Hepatocyte (in vitro differentiated cells): Measurements from ENCODE around the gene PTPRN2. TPM values are rescaled to one million over a fixed set of nuclear protein-coding genes. Genes with fewer than 3 reads are reported as not detected.

Experiments used
- DNase-seq: peaks from one replicate; pipeline ENCODE4 v3.0.0-alpha.2; 2016; ENCODE audit warnings: low spot score
- H2AFZ ChIP-seq: fragments of 200-600 bp; sonication (generic); 2 replicates; pipeline ENCODE4 v1.6.0; 2016; ENCODE audit warnings: antibody characterized with exemption, mild to moderate bottlenecking
- H3K27ac ChIP-seq: fragments of 200-600 bp; sonication (generic); 2 replicates; pipeline ENCODE4 v1.5.1; 2016; ENCODE audit warnings: mild to moderate bottlenecking
- H3K27me3 ChIP-seq: fragments of 200-600 bp; sonication (generic); 2 replicates; pipeline ENCODE4 v1.6.1; 2016
- H3K36me3 ChIP-seq: fragments of 200-600 bp; sonication (generic); replicated peaks from 2 replicates; pipeline ENCODE4 v1.5.1; 2016; ENCODE audit warnings: low read depth; ENCODE audit not compliant: insufficient read depth
- H3K4me1 ChIP-seq: fragments of 200-600 bp; sonication (generic); 2 replicates; pipeline ENCODE4 v1.5.1; 2016; ENCODE audit warnings: mild to moderate bottlenecking, moderate library complexity; ENCODE audit not compliant: insufficient read depth
- H3K4me2 ChIP-seq: fragments of 200-600 bp; sonication (generic); 2 replicates; pipeline ENCODE4 v1.6.0; 2016
- H3K4me3 ChIP-seq: fragments of 200-600 bp; sonication (generic); 2 replicates; pipeline ENCODE4 v1.5.1; 2016; ENCODE audit warnings: mild to moderate bottlenecking
- H3K79me2 ChIP-seq: fragments of 200-600 bp; sonication (generic); 2 replicates; pipeline ENCODE4 v1.6.0; 2017; ENCODE audit warnings: mild to moderate bottlenecking
- H3K9me2 ChIP-seq: fragments of 200-600 bp; sonication (generic); replicated peaks from 2 replicates; pipeline ENCODE4 v1.6.0; 2017; ENCODE audit warnings: mild to moderate bottlenecking; ENCODE audit not compliant: insufficient read depth
- H3K9me3 ChIP-seq: fragments of 200-600 bp; sonication (generic); 2 replicates; pipeline ENCODE4 v1.5.1; 2016; ENCODE audit warnings: low read depth, mild to moderate bottlenecking
- H4K20me1 ChIP-seq: fragments of 200-600 bp; sonication (generic); 2 replicates; pipeline ENCODE4 v1.6.0; 2016; ENCODE audit warnings: mild to moderate bottlenecking; ENCODE audit not compliant: insufficient read depth, poor library complexity, severe bottlenecking
- EZH2 ChIP-seq: fragments of 200-600 bp; sonication (generic); IDR thresholded peaks from 2 replicates; pipeline ENCODE4 v1.6.1; 2016; ENCODE audit warnings: antibody characterized with exemption, mild to moderate bottlenecking, borderline replicate concordance
- EZH2phosphoT487 ChIP-seq: fragments of 200-600 bp; sonication (generic); IDR thresholded peaks from one replicate; pipeline ENCODE4 v1.6.1; 2018; ENCODE audit warnings: antibody characterized with exemption, mild to moderate bottlenecking, low read depth, moderate library complexity; ENCODE audit not compliant: unreplicated experiment, severe bottlenecking
- WGBS: methylation state at CpG from one replicate; pipeline ENCODE4 v1.1.6; 2016; ENCODE audit warnings: low lambda C conversion rate; ENCODE audit errors: missing lambda C conversion rate; 5-methylcytosine and 5-hydroxymethylcytosine counted together
- polyA plus RNA-seq: library from polyadenylated mRNA; unstranded; fragments of >200 nt; fragmentation: Nextera tagmentation; extraction: Ambion mirVana; gene quantifications from 2 replicates; pipeline ENCODE4 v1.2.1, GENCODE V29; 2016
- total RNA-seq: library from RNA; depleted of rRNA; stranded (reverse); fragments of >200 nt; gene quantifications from 2 replicates; pipeline ENCODE4 v1.2.3, GENCODE V29; 2014
- TF ChIP-seq, protein P1 (sequence below): fragments of 200-600 bp; sonication (generic); IDR thresholded peaks from 2 replicates; pipeline ENCODE4 v1.5.1; 2016; ENCODE audit warnings: antibody characterized with exemption, mild to moderate bottlenecking; ENCODE audit not compliant: poor library complexity

Gene PTPRN2
- total and polyA plus RNA-seq, 2 experiments from 2014 or later, result 2.1 to 3.3 TPM

GRCh38 chr7:157558061-157558460 is 1029.6 kb downstream of the PTPRN2 start:
- H3K36me3 ChIP-seq, result no peaks in the 10 kb centered on the region
- no peaks in the 10 kb centered on the region for H3K9me3 ChIP-seq
- H4K20me1 ChIP-seq, result no peaks in the 10 kb centered on the region
- H2AFZ ChIP-seq, result no peak overlapping the region
- H3K4me3 ChIP-seq, result no peak overlapping the region
- no peaks in the 10 kb centered on the region for H3K9me2 ChIP-seq
- 92% methylated on average over 17 of the region's 17 CpGs for WGBS
- no peaks in the 10 kb centered on the region for H3K27me3 ChIP-seq
- no peaks in the 10 kb centered on the region for H3K79me2 ChIP-seq
- TF ChIP-seq, protein P1, sequence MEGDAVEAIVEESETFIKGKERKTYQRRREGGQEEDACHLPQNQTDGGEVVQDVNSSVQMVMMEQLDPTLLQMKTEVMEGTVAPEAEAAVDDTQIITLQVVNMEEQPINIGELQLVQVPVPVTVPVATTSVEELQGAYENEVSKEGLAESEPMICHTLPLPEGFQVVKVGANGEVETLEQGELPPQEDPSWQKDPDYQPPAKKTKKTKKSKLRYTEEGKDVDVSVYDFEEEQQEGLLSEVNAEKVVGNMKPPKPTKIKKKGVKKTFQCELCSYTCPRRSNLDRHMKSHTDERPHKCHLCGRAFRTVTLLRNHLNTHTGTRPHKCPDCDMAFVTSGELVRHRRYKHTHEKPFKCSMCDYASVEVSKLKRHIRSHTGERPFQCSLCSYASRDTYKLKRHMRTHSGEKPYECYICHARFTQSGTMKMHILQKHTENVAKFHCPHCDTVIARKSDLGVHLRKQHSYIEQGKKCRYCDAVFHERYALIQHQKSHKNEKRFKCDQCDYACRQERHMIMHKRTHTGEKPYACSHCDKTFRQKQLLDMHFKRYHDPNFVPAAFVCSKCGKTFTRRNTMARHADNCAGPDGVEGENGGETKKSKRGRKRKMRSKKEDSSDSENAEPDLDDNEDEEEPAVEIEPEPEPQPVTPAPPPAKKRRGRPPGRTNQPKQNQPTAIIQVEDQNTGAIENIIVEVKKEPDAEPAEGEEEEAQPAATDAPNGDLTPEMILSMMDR, result no peak
- TF ChIP-seq EZH2phosphoT487 (no peak), EZH2 (no peak)
- DNase-seq, result no peak
- H3K27ac ChIP-seq, result no peak overlapping the region
- no peaks in the 10 kb centered on the region for H3K4me1 ChIP-seq
- H3K4me2 ChIP-seq, result no peak overlapping the region

DNA sequence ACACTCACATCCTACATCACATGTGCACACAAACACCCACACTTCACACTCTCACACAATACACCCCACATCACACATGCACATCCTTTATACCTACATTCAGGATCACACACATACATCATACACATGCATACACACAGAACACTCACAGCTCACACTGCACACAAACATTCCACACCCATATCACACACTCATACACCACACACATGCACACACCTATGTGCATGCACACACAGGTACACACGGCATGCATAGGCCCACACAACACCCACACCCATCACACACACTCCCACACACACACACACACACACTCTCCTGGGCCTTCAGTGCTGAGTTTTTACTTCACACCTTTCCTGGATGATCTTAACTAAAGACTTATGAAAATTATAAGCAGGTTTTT is 1030.4 kb downstream of the PTPRN2 start:
- Histone ChIP-seq H3K4me1 (no peaks in the 10 kb centered on the region), H3K27me3 (no peaks in the 10 kb centered on the region), H3K4me3 (no peak overlapping the region), H3K36me3 (no peaks in the 10 kb centered on the region), H4K20me1 (no peaks in the 10 kb centered on the region), H3K79me2 (no peaks in the 10 kb centered on the region), H3K9me3 (no peaks in the 10 kb centered on the region), H2AFZ (no peak overlapping the region), H3K4me2 (no peak overlapping the region), H3K27ac (no peak overlapping the region), H3K9me2 (no peaks in the 10 kb centered on the region)
- DNase-seq, result no peak
- TF ChIP-seq EZH2 (no peak), EZH2phosphoT487 (no peak)
- TF ChIP-seq, protein P1, result no peak
- WGBS, result 90% methylated on average over 1 of the region's 1 CpG

- Histone ChIP-seq H3K27ac (no peak overlapping the region), H3K4me1 (no peaks in the 10 kb centered on the region), H2AFZ (no peak overlapping the region), H3K79me2 (no peaks in the 10 kb centered on the region), H3K4me2 (no peak overlapping the region), H3K4me3 (no peak overlapping the region), H3K9me2 (no peaks in the 10 kb centered on the region), H4K20me1 (no peaks in the 10 kb centered on the region), H3K9me3 (no peaks in the 10 kb centered on the region), H3K27me3 (no peaks in the 10 kb centered on the region), H3K36me3 (no peaks in the 10 kb centered on the region)
- no peak for DNase-seq
- TF ChIP-seq EZH2, result no peak
- TF ChIP-seq, protein P1, result no peak
- no peak for TF ChIP-seq EZH2phosphoT487
- WGBS, result 95% methylated on average over 1 of the region's 1 CpG
These were observed 1031.0 kb downstream of the PTPRN2 start for GRCh38 chr7:157556642-157556944.

- no peak overlapping the region for H3K4me3 ChIP-seq
- no peaks in the 10 kb centered on the region for H4K20me1 ChIP-seq
- no peaks in the 10 kb centered on the region for H3K27me3 ChIP-seq
- no peaks in the 10 kb centered on the region for H3K9me3 ChIP-seq
- DNase-seq, result no peak
- H3K4me2 ChIP-seq, result no peak overlapping the region
- H2AFZ ChIP-seq, result no peak overlapping the region
- H3K36me3 ChIP-seq, result no peaks in the 10 kb centered on the region
- no peaks in the 10 kb centered on the region for H3K79me2 ChIP-seq
- 96% methylated on average over 10 of the region's 10 CpGs for WGBS
- TF ChIP-seq EZH2phosphoT487, result no peak
- TF ChIP-seq, protein P1, result no peak
- no peak for TF ChIP-seq EZH2
- H3K4me1 ChIP-seq, result no peaks in the 10 kb centered on the region
- H3K9me2 ChIP-seq, result no peaks in the 10 kb centered on the region
- H3K27ac ChIP-seq, result no peak overlapping the region
These were observed 1031.5 kb downstream of the PTPRN2 start for GRCh38 chr7:157555944-157556641.
